ENCODE data around the gene RBP3.

RBP3 gene

DNA sequence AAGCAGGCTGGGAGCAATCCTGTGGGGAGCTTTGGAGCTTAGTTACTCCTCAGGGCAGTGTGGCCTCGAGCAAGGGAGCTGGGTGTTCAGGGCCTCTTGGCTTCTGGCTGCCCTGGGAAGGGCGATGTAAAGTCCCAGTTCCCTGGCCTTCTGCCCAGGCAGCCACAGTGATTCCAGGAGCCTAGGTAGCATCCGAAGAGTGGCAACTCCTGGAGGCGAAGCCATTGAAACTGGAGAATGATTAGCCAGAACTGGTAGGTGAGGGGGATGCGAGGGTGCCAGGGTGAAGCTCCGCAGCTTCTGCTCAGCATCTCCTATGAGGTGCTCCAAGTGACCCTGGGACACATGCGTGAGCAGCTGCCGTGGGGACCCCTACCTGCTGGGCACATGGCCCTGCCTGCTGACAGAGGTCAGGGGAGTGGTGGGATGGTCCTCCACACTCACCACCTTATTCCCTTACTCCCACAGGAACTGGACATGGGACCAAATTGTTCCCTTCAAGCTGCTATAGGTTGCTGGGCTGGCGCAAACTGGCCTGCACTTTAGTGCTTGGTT is 33.7 kb upstream of the RBP3 start:
- Histone ChIP-seq H3K9ac (no peak overlapping the region), H2AFZ (ENCODE audit: low read depth) (no peak overlapping the region), H3K27ac (no peak overlapping the region), H3K4me1 (ENCODE audit: low read depth, poor library complexity, severe bottlenecking) (no peaks in the 10 kb centered on the region), H3K27me3 (ENCODE audit: insufficient read depth, low read depth) (no peaks in the 10 kb centered on the region), H3K79me2 (ENCODE audit: insufficient read depth, low read depth) (no peaks in the 10 kb centered on the region), H3K4me3 (IDR thresholded peaks at IDR 0.05; ENCODE audit: insufficient read depth, low read depth, low read length) (no peak overlapping the region), H3K4me2 (no peak overlapping the region), H3K36me3 (ENCODE audit: insufficient read depth) (no peaks in the 10 kb centered on the region), H4K20me1 (ENCODE audit: insufficient read depth) (no peaks in the 10 kb centered on the region)
- TF ChIP-seq CTCF (conservative IDR thresholded peaks at IDR 0.05; ENCODE audit: low read depth, low read length): no peak

DNA sequence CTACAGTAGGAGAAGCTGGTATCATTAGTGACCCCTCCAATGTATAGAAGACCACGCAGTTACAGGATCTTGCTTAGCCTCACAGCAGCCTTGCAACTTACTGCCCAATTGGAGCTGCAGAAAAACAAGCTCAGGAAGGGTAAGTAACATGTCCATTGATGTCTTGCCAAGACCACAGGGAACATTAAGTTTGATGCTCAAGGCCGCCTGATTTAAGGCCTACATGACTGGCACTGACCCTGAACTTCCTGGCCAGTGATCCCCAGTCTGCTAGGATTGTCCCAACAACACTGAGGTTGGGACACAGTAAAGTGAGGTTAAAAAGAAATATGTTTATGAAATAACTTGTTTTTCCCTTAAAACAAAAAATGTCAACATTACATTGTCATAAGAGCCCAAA is 32.7 kb upstream of the RBP3 start:
- H3K27me3 ChIP-seq (ENCODE audit: insufficient read depth, low read depth): no peaks in the 10 kb centered on the region
- no peaks in the 10 kb centered on the region for H3K79me2 ChIP-seq (ENCODE audit: insufficient read depth, low read depth)
- H3K4me3 ChIP-seq (IDR thresholded peaks at IDR 0.05; ENCODE audit: insufficient read depth, low read depth, low read length): no peak overlapping the region
- no peaks in the 10 kb centered on the region for H3K4me1 ChIP-seq (ENCODE audit: low read depth, poor library complexity, severe bottlenecking)
- no peak overlapping the region for H3K9ac ChIP-seq
- no peak overlapping the region for H2AFZ ChIP-seq (ENCODE audit: low read depth)
- H3K4me2 ChIP-seq: no peak overlapping the region
- TF ChIP-seq CTCF (conservative IDR thresholded peaks at IDR 0.05; ENCODE audit: low read depth, low read length): no peak
- H3K36me3 ChIP-seq (ENCODE audit: insufficient read depth): no peaks in the 10 kb centered on the region
- no peaks in the 10 kb centered on the region for H4K20me1 ChIP-seq (ENCODE audit: insufficient read depth)
- no peak overlapping the region for H3K27ac ChIP-seq

- no peak overlapping the region for H3K9ac ChIP-seq
- H3K4me3 ChIP-seq (IDR thresholded peaks at IDR 0.05; ENCODE audit: insufficient read depth, low read depth, low read length): no peak overlapping the region
- H3K27me3 ChIP-seq (ENCODE audit: insufficient read depth, low read depth): no peaks in the 10 kb centered on the region
- no peaks in the 10 kb centered on the region for H3K4me1 ChIP-seq (ENCODE audit: low read depth, poor library complexity, severe bottlenecking)
- TF ChIP-seq CTCF (conservative IDR thresholded peaks at IDR 0.05; ENCODE audit: low read depth, low read length): no peak
- no peak overlapping the region for H2AFZ ChIP-seq (ENCODE audit: low read depth)
- no peaks in the 10 kb centered on the region for H3K36me3 ChIP-seq (ENCODE audit: insufficient read depth)
- H4K20me1 ChIP-seq (ENCODE audit: insufficient read depth): no peaks in the 10 kb centered on the region
- no peaks in the 10 kb centered on the region for H3K79me2 ChIP-seq (ENCODE audit: insufficient read depth, low read depth)
- H3K4me2 ChIP-seq: no peak overlapping the region
- no peak overlapping the region for H3K27ac ChIP-seq
These were observed 32.0 kb upstream of the RBP3 start for GRCh38 chr10:47316131-47316530.

DNA sequence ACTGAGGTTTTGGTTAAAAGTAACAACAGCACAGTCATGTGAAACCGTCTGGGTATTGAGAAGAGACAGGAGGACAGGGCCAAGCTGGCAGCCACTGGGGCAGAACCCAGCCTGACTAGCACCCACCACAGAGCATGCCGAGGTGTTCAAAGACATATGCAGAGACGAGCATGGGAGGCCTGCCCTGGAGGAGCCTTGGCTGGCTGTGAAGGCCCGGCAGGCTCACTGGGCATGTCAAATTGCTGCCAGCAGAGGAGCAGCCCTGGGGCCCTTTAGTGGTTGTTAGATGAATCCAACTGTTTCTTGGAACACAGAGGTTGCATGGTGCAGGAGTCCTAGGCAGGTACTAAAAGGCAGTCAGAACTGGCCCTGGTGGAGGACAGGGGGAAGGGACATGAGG is 30.9 kb upstream of the RBP3 start:
- no peak overlapping the region for H2AFZ ChIP-seq (ENCODE audit: low read depth)
- H3K27ac ChIP-seq: no peak overlapping the region
- H3K4me1 ChIP-seq (ENCODE audit: low read depth, poor library complexity, severe bottlenecking): no peaks in the 10 kb centered on the region
- H3K27me3 ChIP-seq (ENCODE audit: insufficient read depth, low read depth): no peaks in the 10 kb centered on the region
- H3K4me3 ChIP-seq (IDR thresholded peaks at IDR 0.05; ENCODE audit: insufficient read depth, low read depth, low read length): no peak overlapping the region
- no peak for TF ChIP-seq CTCF (conservative IDR thresholded peaks at IDR 0.05; ENCODE audit: low read depth, low read length)
- no peaks in the 10 kb centered on the region for H3K36me3 ChIP-seq (ENCODE audit: insufficient read depth)
- no peaks in the 10 kb centered on the region for H4K20me1 ChIP-seq (ENCODE audit: insufficient read depth)
- H3K9ac ChIP-seq: no peak overlapping the region
- H3K4me2 ChIP-seq: no peak overlapping the region
- H3K79me2 ChIP-seq (ENCODE audit: insufficient read depth, low read depth): no peaks in the 10 kb centered on the region
